ENCODE results near the gene PAIP2. TPM values are rescaled to one million over a fixed set of nuclear protein-coding genes. Genes with fewer than 3 reads are reported as not detected.

The PAIP2 gene
- total RNA-seq, 3 donors from 2014 or later = 42.1 to 85.1 (median 44.5) TPM

DNA sequence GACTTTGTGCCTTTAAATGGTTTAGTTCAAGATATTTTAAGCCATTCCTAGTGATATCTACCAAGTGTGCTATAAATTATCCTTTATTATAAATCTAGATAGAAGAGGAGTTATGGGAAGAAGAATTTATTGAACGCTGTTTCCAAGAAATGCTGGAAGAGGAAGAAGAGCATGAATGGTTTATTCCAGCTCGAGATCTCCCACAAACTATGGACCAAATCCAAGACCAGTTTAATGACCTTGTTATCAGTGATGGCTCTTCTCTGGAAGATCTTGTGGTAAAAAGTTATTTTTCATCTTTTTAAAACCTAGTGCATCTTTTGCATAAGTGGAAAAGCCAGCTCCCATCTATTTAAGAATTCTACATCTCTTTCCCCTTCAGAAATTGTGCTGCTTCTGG lies 22.8 kb downstream of the PAIP2 start:
- DNase-seq = no peak
- H3K4me1 ChIP-seq (ENCODE audit: low read depth) = no peaks in the 10 kb centered on the region
- intact Hi-C loops (cut with DNase I, micrococcal nuclease) = no loop called here
- H3K9me3 ChIP-seq = no peaks in the 10 kb centered on the region
- no peaks in the 10 kb centered on the region for H3K36me3 ChIP-seq (ENCODE audit: low read depth)
- TF ChIP-seq, protein P1, sequence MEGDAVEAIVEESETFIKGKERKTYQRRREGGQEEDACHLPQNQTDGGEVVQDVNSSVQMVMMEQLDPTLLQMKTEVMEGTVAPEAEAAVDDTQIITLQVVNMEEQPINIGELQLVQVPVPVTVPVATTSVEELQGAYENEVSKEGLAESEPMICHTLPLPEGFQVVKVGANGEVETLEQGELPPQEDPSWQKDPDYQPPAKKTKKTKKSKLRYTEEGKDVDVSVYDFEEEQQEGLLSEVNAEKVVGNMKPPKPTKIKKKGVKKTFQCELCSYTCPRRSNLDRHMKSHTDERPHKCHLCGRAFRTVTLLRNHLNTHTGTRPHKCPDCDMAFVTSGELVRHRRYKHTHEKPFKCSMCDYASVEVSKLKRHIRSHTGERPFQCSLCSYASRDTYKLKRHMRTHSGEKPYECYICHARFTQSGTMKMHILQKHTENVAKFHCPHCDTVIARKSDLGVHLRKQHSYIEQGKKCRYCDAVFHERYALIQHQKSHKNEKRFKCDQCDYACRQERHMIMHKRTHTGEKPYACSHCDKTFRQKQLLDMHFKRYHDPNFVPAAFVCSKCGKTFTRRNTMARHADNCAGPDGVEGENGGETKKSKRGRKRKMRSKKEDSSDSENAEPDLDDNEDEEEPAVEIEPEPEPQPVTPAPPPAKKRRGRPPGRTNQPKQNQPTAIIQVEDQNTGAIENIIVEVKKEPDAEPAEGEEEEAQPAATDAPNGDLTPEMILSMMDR (IDR thresholded peaks at IDR 0.05) = no peak
- H3K4me3 ChIP-seq = no peak overlapping the region
- ATAC-seq = no peak

DNA sequence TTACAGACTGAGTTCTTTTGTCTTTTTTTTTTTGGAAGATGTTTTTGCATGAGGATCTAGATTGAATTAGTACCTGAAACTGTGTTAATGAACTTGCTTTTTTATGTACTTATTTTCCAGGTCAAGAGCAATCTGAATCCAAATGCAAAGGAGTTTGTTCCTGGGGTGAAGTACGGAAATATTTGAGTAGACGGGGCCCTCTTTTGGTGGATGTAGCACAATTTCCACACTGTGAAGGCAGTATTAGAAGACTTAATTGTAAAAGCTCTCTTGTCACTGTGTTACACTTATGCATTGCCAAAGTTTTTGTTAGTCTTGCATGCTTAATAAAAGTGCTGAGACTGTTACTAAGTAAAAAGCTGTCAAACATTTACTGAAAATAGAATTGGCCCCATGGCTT lies 27.0 kb downstream of the PAIP2 start:
- no peak for ATAC-seq
- Histone ChIP-seq H3K9me3 (no peaks in the 10 kb centered on the region), H3K36me3 (ENCODE audit: low read depth) (no peaks in the 10 kb centered on the region), H3K4me3 (no peak overlapping the region), H3K4me1 (ENCODE audit: low read depth) (no peaks in the 10 kb centered on the region)
- TF ChIP-seq, protein P1 (IDR thresholded peaks at IDR 0.05) = no peak
- DNase-seq = no peak
- intact Hi-C loops (cut with DNase I, micrococcal nuclease) = no loop called here

DNA sequence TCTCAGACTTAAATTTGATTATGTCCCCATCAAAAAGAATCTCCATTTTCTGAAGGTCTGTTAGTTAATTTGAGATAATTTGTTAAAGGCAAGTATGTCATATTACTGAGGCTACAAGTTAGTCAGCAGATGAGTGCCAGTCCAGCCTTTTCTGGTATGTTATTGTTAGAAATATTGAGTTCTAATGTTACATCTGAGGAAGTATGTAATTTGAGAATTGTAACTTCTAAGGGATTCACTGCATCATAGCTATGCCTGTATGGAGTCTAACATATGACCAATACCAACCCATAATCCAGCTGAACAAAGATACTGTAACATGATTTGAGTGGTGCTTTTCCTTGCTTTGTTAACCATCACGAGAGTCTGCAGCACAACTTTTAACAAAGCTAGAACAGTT lies 27.5 kb downstream of the PAIP2 start:
- Histone ChIP-seq H3K36me3 (ENCODE audit: low read depth) (no peaks in the 10 kb centered on the region), H3K4me1 (ENCODE audit: low read depth) (no peaks in the 10 kb centered on the region), H3K9me3 (no peaks in the 10 kb centered on the region), H3K4me3 (no peak overlapping the region)
- intact Hi-C loops (cut with DNase I, micrococcal nuclease) = no loop called here
- DNase-seq (no peak), ATAC-seq (no peak)
- TF ChIP-seq, protein P1 (IDR thresholded peaks at IDR 0.05) = no peak

- DNase-seq (no peak), ATAC-seq (no peak)
- Histone ChIP-seq H3K36me3 (ENCODE audit: low read depth) (no peaks in the 10 kb centered on the region), H3K4me3 (no peak overlapping the region), H3K4me1 (ENCODE audit: low read depth) (peaks cover 3% of the 10 kb centered on the region), H3K9me3 (no peaks in the 10 kb centered on the region)
- TF ChIP-seq, protein P1 (IDR thresholded peaks at IDR 0.05) = no peak
- intact Hi-C loops (cut with DNase I, micrococcal nuclease) = no loop called here
These were observed 30.1 kb downstream of the PAIP2 start for GRCh38 chr5:139371482-139372435.

- Histone ChIP-seq H3K9me3 (no peaks in the 10 kb centered on the region), H3K36me3 (ENCODE audit: low read depth) (no peaks in the 10 kb centered on the region), H3K4me1 (ENCODE audit: low read depth) (peaks cover 3% of the 10 kb centered on the region), H3K4me3 (no peak overlapping the region)
- ATAC-seq (no peak), DNase-seq (no peak)
- intact Hi-C loops (cut with DNase I, micrococcal nuclease) = no loop called here
- TF ChIP-seq, protein P1 (IDR thresholded peaks at IDR 0.05) = no peak
These were observed 33.3 kb downstream of the PAIP2 start for GRCh38 chr5:139374909-139375308.
